NCI-H187 treated with DMSO at 0.1 percent for 48 hours (cell line): ENCODE results near the gene NDRG3.
"Not testable (repeated sequence)": the region's sequence is repeated elsewhere in the genome, so short reads cannot be mapped to it uniquely, and the experiment has no call there.

ENCODE experiments used
- DNase-seq: peaks from one replicate; lab custom pipeline; 2025; lab: John Stamatoyannopoulos, UW

Gene NDRG3

GRCh38 chr20:36644032-36644705, 101.7 kb downstream of the NDRG3 start:
- DNase-seq = no peak

- DNase-seq = no peak
These were observed 103.8 kb downstream of the NDRG3 start for GRCh38 chr20:36642136-36642535.

GRCh38 chr20:36641506-36641843, 104.4 kb downstream of the NDRG3 start:
- no peak for DNase-seq

- DNase-seq = not testable (repeated sequence)
These were observed 107.0 kb downstream of the NDRG3 start for GRCh38 chr20:36638876-36639400.

GRCh38 chr20:36634342-36634741, 111.5 kb downstream of the NDRG3 start:
- no peak for DNase-seq

GRCh38 chr20:36633285-36633772, 112.6 kb downstream of the NDRG3 start:
- DNase-seq = no peak

GRCh38 chr20:36632487-36633284, 113.2 kb downstream of the NDRG3 start:
- DNase-seq = no peak

GRCh38 chr20:36632147-36632486, 113.8 kb downstream of the NDRG3 start:
- no peak for DNase-seq

GRCh38 chr20:36631646-36632045, 114.2 kb downstream of the NDRG3 start:
- no peak for DNase-seq

- DNase-seq = no peak
These were observed 115.9 kb downstream of the NDRG3 start for GRCh38 chr20:36629719-36630681.

GRCh38 chr20:36628076-36628475, 117.8 kb downstream of the NDRG3 start:
- DNase-seq = no peak

GRCh38 chr20:36624944-36625324, 121.0 kb downstream of the NDRG3 start:
- DNase-seq = no peak

- no peak for DNase-seq
These were observed 121.6 kb downstream of the NDRG3 start for GRCh38 chr20:36624068-36624943.

- no peak for DNase-seq
These were observed 122.4 kb downstream of the NDRG3 start for GRCh38 chr20:36623444-36623843.

GRCh38 chr20:36620917-36621316, 125.0 kb downstream of the NDRG3 start:
- DNase-seq = no peak

- DNase-seq = no peak
These were observed 130.9 kb downstream of the NDRG3 start for GRCh38 chr20:36614781-36615557.

- no peak for DNase-seq
These were observed 131.9 kb downstream of the NDRG3 start for GRCh38 chr20:36613974-36614373.

GRCh38 chr20:36611625-36612024, 134.3 kb downstream of the NDRG3 start:
- DNase-seq = no peak

GRCh38 chr20:36608388-36608728, 137.5 kb downstream of the NDRG3 start:
- DNase-seq = not testable (repeated sequence)

GRCh38 chr20:36607586-36608387, 138.1 kb downstream of the NDRG3 start:
- DNase-seq = no peak
